A673 (cell line): ENCODE measurements around the gene LAMP5.

Source experiments
- EZH2 ChIP-seq: fragments of 200-600 bp; sonication (generic); IDR thresholded peaks from 2 replicates; pipeline ENCODE4 v1.6.1; 2017; ENCODE audit warnings: borderline replicate concordance, low read depth, mild to moderate bottlenecking, mixed read lengths, antibody characterized with exemption, low read length; ENCODE audit not compliant: poor library complexity, severe bottlenecking
- TF ChIP-seq, protein P1 (sequence below): fragments of 300-800, 200-600 bp; sonication (generic); conservative IDR thresholded peaks from 2 replicates; pipeline ENCODE4 v1.5.1; 2017; ENCODE audit warnings: low read depth, mild to moderate bottlenecking, antibody characterized with exemption, low read length, moderate library complexity, mixed read lengths

DNA sequence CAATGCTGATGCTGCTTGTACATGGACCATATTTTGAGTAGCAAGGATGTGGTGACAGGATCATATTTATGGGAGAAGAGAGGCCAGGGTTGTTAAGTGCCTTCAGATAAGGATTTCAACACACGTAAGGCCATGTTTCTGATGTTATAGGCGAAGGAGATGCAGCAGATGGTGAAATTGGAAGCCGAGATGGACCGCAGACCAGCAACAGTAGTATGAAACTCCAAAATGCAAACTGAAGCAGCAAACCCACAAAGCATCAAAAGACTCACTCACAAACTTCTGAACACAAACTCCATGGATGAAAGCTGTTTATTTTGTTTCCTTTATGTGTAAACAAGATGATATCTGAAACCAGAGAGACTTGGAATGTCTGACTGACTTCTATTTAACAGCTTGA is 35.6 kb upstream of the LAMP5 start:
- TF ChIP-seq, protein P1, sequence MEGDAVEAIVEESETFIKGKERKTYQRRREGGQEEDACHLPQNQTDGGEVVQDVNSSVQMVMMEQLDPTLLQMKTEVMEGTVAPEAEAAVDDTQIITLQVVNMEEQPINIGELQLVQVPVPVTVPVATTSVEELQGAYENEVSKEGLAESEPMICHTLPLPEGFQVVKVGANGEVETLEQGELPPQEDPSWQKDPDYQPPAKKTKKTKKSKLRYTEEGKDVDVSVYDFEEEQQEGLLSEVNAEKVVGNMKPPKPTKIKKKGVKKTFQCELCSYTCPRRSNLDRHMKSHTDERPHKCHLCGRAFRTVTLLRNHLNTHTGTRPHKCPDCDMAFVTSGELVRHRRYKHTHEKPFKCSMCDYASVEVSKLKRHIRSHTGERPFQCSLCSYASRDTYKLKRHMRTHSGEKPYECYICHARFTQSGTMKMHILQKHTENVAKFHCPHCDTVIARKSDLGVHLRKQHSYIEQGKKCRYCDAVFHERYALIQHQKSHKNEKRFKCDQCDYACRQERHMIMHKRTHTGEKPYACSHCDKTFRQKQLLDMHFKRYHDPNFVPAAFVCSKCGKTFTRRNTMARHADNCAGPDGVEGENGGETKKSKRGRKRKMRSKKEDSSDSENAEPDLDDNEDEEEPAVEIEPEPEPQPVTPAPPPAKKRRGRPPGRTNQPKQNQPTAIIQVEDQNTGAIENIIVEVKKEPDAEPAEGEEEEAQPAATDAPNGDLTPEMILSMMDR = no peak
- no peak for TF ChIP-seq EZH2
